GM19455 (cell line): Measurements from ENCODE around the gene YWHAB.
"Not testable (repeated sequence)": the region's sequence is repeated elsewhere in the genome, so short reads cannot be mapped to it uniquely, and the experiment has no call there.

Experiments
- ATAC-seq: cut with Tn5 transposase; IDR thresholded peaks from one replicate; pipeline ENCODE4 v1.9.1; 2021; ENCODE audit not compliant: unreplicated experiment

Gene YWHAB

DNA sequence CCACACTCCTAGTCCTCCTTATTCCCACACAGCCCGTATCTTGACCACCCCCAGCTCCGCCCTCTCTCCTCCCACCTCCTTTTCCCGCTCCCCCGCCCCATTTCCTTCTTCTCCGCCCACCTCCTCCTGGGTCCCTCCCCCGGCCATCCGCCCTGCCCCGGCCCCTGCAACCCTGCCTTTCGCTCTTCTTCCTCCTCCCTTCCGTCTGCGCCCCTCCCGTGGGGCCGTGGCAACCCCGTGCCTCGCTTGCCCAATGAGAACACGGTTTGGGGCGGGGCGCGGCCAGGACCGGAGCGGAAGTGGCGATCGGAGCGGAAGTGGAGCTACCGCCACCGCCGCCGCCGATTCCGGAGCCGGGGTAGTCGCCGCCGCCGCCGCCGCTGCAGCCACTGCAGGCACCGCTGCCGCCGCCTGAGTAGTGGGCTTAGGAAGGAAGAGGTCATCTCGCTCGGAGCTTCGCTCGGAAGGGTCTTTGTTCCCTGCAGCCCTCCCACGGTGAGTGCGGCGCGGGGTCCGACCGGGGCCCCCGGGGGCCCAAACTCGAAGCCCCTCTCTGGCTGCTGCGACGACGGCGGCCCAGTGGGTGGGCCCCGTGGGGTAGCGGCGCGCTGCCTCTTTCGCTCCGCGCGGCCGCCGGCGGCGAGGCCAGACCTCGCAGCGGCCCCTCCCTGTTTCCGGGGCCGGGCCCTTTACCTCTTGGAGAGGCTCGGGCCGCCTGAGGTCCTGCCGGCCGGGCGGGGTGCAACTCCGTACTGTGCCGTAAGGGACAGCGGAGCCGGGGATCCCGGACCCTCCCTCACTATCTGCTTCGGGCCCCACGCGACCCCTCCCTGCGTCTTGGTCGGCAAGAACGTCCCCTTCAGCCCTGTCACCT, at the start of gene YWHAB:
Gene YWHAB (plus strand): TSS at position 314 of the 874 bp plus-strand sequence. CDS start 15,829 bp downstream, outside the sequence.
- peak; percentile 91 for ATAC-seq

DNA sequence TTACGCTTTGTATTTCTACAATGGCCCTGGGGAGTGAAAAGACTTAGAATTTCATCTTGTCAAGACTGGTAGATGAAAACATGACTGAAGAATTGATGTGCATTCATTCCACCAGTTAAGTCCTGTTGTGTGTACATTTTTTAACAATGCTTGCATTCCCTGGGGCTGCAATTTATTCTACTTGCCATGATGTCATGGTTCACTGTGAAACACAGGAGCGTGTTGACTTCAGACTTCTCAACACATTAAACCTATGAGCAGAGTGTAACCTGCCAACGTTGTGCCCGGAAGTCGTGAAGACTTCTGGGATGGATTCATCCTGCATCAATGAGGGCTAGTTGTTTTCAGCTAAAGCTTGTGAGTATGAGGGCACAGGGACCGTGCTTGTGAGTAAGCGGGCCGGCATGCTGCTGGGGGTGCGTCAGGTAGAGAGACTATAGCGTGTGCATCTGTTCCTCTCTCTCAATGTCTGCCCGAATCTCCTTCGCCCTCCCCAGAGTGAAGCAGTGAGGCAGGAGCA, 48.8 kb upstream of the YWHAB start:
- no peak for ATAC-seq

DNA sequence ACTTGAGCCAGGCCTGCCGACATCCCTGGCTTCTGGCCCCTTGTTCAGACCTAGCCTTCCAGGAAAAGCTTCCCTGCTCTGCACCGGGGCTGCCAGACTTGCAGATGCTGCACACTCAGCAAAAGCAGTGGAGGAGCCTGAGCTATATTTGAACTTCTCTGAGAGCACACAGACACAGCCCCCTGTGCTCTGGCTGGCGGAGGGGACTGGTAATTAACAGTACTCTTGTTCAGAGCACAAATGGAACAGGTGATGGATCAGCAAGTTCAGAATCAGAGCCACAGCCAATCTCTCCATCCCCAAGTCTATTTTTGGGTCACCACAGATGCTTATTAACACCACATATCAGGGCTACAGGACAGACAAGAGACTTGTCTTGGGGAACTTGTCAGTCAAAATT, 47.6 kb upstream of the YWHAB start:
- no peak for ATAC-seq

DNA sequence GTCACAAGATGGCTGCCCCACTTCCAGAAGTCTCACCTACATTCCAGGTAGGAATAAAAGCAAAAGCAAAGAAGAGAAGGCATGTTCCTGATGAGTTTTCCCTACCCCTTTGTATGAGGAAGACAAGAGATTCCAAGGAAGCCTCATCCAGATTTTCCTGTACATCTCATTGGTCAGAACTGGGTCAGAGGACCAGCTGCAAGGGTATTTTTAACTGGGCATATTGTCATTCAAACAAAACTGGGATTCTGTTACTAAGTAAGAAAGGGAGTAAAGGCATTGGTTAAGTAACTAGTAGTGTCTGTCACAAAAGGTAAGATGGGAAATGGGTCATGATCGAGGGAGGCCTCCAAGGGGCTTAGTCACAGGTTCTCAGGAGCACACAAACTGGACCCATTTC, 47.0 kb upstream of the YWHAB start:
- no peak for ATAC-seq

DNA sequence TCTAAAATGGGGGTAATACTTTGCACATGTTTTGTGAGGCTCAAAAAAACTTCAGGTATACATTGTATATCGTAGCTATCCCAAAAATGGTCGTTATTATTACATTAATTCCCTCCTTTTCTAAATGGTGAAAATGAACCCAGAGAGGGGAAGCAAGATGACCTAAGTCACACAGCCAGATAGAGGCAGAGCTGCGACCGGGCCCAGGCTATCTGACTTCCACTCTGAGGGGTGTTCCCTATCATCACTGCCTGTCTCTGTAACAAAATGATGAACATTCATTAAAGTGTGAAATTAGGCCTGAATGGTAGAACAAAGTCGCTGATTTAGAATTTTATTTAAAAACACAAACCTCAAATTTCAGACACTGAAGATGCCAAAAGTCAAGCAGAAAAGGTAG, 46.0 kb upstream of the YWHAB start:
- ATAC-seq = no peak

DNA sequence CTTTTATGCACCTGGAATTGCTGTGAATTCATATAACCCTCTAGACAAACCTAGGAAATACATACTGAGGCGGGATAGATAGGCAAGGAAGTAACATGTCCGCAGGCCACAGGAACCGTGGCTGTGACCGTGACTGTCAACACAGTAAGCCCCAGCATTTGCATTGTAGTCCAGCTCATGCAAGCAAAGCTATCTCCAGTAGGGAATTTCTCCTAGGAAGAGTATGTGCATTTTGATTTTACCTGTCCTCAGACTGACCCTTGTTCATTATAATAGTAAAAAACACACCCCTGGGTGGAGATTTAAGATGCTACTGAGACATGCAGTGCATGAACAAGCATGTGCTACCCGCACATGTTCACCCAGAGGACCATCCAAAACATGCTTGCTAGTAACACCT, 44.7 kb upstream of the YWHAB start:
- ATAC-seq = no peak

DNA sequence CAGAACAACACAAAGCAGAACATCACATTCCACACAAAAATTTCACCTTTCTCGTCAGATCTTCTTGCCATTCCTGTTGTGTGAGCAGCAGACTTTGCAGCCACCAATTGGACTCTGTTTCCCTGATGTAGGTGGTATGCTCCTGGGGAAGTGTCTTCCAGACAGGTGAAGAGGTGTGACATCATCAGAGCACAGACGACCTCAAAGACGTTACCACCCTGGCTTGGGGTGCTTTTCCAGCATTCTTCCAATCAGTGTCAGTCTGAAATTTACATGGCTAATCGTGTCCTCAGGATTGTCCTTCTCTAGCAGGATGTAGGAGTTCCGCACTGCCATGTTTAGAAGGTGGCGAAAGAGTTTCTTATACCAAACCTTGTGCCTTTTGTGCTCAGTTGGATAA, 43.5 kb upstream of the YWHAB start:
- no peak for ATAC-seq

- no peak for ATAC-seq
These were observed 41.6 kb upstream of the YWHAB start for GRCh38 chr20:44843876-44844275.

DNA sequence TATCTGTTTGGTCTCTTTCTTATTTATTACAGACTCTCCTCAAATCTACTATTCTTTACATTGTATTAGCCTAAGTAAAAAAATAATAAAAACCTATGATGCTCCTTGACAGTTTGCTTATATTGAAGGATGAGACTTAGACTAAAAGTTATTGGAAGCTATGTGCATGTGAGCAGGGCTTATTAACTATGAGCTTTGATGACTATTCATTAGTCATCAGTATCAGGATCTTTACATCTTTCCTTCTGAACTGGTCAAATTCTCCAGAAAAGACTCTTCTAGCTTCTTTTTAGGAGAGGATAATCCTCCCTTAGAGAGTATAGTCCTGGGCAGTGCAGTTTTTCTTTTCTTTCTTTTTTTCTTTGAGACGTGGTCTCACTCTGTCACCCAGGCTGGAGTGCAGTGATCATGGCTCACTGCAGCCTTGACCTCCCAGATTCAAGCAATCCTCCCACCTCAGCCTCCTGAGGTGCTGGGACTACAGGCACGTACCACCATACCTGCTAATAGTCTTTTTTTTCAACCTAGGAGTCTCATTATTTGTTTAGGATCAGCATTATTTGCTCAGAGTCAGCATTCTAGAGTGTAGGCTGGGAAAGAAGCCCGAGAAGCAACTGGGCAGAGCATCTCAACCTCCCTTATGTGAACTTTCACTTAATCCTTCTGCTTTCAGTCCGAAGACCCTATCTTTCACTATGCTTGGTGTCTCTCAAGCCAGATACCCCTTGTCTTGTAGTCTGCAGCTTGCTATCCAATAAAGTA, 37.1 kb upstream of the YWHAB start:
- ATAC-seq = no peak

DNA sequence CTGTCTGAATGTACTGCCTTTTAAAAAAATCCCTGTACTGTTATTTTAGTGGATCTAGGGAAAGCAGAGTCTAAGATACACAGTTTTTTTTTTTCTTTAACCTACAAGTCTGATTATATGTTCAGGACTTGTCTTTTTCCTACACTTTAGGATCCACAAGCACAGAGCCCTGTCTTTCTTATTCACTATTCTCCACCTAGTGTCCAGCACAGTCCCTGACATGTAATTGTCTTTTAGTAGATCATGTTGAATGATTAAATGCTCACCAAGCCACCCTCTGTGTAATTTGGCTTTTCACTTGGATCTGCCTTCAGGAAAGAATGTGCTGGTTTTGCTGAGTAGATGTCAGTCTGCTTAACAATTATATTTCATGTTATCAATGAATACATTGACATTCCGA, 35.8 kb upstream of the YWHAB start:
- ATAC-seq = no peak

DNA sequence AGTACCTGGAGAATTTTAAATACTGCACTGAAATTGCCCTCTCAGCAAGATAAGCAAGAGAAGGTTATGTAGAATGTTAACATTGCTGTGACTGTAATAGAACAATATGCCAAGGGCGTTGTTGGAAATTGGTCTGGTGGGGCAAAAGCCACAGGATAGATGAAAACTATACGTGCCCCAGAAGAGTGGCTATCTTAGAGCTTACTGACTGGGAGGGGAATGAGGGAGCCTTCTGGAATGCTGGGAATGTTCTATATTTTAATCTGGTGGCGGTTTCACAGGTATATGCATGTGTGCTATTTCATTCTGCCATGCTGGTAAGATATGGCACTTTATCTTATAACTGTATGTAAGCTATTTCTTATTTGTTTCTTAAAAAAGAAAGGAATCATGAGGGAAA, 35.2 kb upstream of the YWHAB start:
- no peak for ATAC-seq

DNA sequence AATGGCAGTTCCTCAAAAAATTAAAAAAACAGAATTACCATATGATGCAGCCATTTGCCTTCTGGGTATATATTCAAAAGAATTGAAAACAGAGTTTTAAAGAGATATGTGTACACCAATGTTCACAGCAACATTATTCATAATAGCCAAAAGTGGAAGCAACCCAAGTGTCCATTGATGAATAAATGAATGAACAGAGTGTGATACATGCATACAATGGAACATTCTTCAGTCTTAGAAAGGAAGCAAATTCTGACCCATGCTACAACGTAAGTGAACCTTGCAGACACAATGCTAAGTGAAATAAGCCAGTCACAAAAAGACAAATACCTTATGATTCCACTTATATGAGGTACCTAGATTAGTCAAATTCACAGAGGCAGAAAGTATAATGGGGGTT, 34.7 kb upstream of the YWHAB start:
- ATAC-seq = no peak

GRCh38 chr20:44851545-44851944, 34.0 kb upstream of the YWHAB start:
- no peak for ATAC-seq

- ATAC-seq = no peak
These were observed 29.1 kb upstream of the YWHAB start for GRCh38 chr20:44856442-44856841.

- ATAC-seq = no peak
These were observed 28.6 kb upstream of the YWHAB start for GRCh38 chr20:44856856-44857448.

DNA sequence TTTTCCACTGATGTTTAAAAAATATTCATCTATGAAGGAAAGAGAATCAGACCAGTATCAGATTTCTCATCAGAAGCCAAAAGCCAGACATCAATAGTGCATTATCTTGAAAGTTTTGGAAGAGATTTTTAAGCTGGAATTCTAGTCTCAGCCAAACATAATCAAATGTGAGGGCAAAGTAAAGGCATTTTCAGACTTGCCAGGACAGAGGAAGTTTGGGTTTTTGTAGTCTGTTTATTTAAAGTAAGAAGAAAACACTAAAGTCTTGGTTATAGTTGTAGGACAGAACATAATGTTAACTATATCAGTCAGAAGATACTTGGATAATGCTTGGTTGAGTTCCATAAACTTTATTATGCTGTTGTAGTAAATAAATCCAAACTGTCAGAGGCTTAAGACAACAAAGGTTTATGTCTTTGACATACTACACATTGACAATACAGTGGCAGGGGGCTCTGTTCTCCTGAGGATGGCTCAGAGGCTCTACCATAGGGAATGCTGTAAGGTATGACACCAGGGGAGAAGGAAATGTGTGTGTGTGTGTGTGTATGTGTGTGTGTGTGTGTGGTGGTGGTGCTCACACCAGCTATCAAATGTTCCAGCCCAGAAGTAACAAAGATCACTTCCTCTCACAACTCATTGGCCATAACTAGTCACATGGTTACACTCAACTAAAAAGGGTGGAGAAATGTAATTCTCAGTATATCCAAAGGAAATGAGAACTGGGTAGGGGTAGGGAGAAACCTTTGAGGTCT, 26.7 kb upstream of the YWHAB start:
- no peak for ATAC-seq

DNA sequence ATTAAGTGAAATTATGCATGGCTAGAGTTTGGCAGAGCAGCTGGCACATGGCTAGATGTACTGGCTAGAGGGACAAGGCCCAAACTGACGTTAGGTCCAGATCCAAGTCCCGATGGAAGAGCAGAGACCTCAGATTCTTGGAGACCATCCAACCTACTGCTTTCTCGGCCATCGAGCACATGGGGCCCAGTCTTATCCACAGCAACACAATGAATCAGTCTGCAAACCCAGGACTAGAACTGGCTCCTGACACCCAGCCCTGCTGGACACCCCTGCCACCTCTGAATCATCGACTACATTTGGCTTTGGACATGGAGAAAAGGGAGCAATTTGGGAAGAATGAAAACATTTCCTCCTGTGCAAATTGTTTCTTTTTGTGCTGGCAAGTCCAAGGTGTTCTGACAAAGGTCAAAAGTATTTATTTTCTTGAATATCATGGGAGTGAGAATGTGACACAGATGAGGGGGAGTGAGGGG, 23.9 kb upstream of the YWHAB start:
- ATAC-seq = no peak

- no peak for ATAC-seq
These were observed 23.2 kb upstream of the YWHAB start for GRCh38 chr20:44862286-44862685.

GRCh38 chr20:44863365-44864084, 22.0 kb upstream of the YWHAB start:
- ATAC-seq = not testable (repeated sequence)

DNA sequence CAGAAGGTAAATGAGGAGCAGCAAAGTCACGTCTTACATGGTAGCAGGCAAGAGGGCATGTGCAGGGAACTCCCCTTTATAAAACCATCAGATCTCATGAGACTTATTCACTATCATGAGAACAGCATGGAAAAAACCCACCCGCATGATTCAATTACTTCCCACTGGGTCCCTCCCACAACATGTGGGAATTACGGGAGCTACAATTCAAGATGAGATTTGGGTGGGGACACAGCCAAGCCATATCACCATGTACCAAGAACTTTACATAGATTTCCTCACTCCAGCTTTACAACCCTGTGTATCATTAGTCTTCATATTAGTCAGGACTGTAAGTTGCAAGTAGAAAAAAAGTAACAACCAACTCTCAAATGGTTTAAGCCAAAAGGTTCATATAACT, 21.0 kb upstream of the YWHAB start:
- not testable (repeated sequence) for ATAC-seq
